IPS DF 6.9 (cell line): Measurements from ENCODE around the gene TYMS.

Source experiments
- DNase-seq: peaks from one replicate; pipeline ENCODE4 v3.0.0-alpha.2; 2013; ENCODE audit warnings: low read depth, low spot score
- H3K27ac ChIP-seq: one replicate; pipeline ENCODE4 v1.5.1; 2013; ENCODE audit warnings: low read length, control low read depth
- H3K27me3 ChIP-seq: 2 replicates; pipeline ENCODE4 v1.6.1; 2013; ENCODE audit warnings: mild to moderate bottlenecking, low read length; ENCODE audit not compliant: control insufficient read depth, insufficient read depth
- H3K36me3 ChIP-seq: 2 replicates; pipeline ENCODE4 v1.6.1; 2013; ENCODE audit warnings: low read length; ENCODE audit not compliant: control insufficient read depth, insufficient read depth
- H3K4me1 ChIP-seq: 2 replicates; pipeline ENCODE4 v1.6.1; 2013; ENCODE audit warnings: low read length; ENCODE audit not compliant: control insufficient read depth, insufficient read depth
- H3K4me3 ChIP-seq: 2 replicates; pipeline ENCODE4 v1.5.1; 2013; ENCODE audit warnings: mild to moderate bottlenecking, low read length
- H3K9me3 ChIP-seq: 2 replicates; pipeline ENCODE4 v1.6.1; 2013; ENCODE audit warnings: low read length, inconsistent platforms; ENCODE audit not compliant: control insufficient read depth, insufficient read depth
- WGBS: extraction: QIAGEN DNeasy Blood & Tissue Kit; methylation state at CpG from one replicate; pipeline ENCODE4 v1.1.7; 2013; ENCODE audit warnings: mixed read lengths, missing lambda C conversion rate; ENCODE audit not compliant: insufficient read length, insufficient coverage; 5-methylcytosine and 5-hydroxymethylcytosine counted together

TYMS gene

DNA sequence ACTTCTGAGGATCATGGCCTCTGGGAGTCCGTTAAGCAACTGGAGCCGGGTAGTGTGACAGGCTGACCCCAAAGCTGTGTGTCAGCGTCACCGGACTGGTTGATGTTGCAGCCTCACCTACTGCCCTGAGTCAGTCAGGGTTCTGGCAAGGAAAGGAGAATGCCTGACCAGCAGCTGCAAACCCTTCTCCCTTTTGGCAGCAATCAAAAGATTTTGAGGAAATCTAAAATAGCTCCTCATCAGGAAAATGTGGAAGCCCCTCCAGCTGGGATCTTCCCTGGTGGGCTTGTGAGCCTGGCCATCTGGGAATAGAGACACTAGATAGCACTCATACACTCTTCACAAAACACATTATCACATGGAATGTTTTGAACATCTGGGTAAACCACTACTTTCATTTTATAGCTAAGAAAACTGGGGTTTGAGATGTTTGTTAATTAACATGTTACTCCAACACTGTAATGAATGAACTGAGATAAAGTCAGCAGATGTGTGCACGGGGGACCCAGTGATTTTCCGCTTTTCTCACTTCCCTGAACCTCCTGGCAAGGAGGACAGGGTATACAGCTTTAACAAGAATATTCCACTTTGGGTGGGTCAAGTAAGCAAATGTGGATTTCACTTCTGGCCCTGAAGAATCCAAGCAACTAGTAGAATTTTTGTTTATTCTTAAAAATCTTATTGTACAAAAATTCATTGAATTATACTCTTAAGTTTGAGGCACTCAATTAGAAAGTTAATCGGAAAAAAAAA, 36.0 kb upstream of the TYMS start:
- no peaks in the 10 kb centered on the region for H3K36me3 ChIP-seq
- no peak overlapping the region for H3K27ac ChIP-seq
- no CpG with 5 or more reads among the region's 7 CpGs for WGBS
- H3K4me3 ChIP-seq = no peak overlapping the region
- H3K4me1 ChIP-seq = no peaks in the 10 kb centered on the region; the same call in 1 of the 2 replicates
- H3K27me3 ChIP-seq = no peaks in the 10 kb centered on the region
- H3K9me3 ChIP-seq = no peaks in the 10 kb centered on the region
- DNase-seq = no peak

DNA sequence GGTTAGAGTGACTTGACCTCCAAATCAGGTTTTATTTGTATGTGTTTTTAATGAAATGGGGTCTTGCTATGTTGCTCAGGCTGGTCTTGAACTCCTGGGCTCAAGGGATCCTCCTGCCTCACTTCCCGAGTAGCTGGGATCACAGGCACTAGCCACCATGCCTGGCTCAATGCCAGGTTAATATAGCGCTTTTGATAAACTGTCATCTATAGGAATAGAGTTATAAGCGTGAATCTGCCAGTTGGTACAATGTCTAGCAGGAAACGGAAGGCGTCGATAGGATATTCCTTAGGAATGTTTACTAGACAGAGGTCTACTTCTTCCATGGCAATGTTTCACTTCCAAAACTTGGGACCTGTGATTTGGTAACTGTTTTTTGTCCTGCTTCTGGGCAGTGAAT, 35.2 kb upstream of the TYMS start:
- H3K36me3 ChIP-seq = no peaks in the 10 kb centered on the region
- H3K4me1 ChIP-seq = no peaks in the 10 kb centered on the region; the same call in 1 of the 2 replicates
- no peaks in the 10 kb centered on the region for H3K27me3 ChIP-seq
- no CpG with 5 or more reads among the region's 6 CpGs for WGBS
- no peak overlapping the region for H3K27ac ChIP-seq
- DNase-seq = no peak
- H3K4me3 ChIP-seq = no peak overlapping the region
- H3K9me3 ChIP-seq = no peaks in the 10 kb centered on the region

DNA sequence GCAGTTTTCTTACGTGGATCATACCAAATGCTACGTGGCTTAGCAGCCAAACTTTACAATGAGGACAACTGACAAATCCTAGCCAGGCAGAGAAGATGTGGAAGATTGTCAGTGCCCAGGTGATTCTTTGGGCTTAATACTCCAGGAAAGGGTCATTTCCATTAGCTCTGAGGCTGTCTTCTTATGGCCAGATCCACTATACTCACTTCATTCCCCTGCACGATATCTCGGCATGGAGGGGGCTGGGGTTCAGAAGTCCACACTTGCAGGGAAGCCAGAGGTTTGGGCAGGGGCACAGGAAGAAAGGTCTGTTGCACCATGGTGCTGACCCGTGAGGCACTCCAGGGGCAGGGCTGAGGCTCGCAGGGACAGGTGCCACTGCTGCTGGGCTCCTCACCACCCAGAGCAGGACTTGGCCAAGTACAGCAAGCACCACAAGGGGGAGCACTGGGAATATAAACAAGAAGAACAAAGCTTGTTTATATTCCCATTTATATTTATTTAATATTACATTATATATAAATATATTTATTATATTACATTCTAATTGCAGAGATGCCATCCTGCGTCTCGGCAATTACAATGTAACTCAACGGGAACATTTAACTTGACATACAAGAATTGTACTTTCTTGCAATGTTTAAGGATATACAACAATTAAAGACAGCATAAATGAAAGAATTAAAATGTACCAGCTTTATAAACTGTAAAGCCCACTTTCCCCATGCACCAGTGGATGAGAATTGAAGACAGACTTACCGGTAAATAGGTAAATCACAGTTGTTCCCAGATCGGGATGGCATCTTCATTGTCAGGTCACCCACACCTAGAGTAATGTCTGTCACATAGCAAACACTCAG, 33.5 kb upstream of the TYMS start:
- Histone ChIP-seq H3K27ac (no peak overlapping the region), H3K4me1 (no peaks in the 10 kb centered on the region; the same call in 1 of the 2 replicates), H3K9me3 (no peaks in the 10 kb centered on the region), H3K4me3 (no peak overlapping the region), H3K27me3 (no peaks in the 10 kb centered on the region), H3K36me3 (no peaks in the 10 kb centered on the region)
- no peak for DNase-seq
- no CpG with 5 or more reads among the region's 11 CpGs for WGBS

GRCh38 chr18:627231-627630, 30.2 kb upstream of the TYMS start:
- H3K36me3 ChIP-seq = no peaks in the 10 kb centered on the region

DNA sequence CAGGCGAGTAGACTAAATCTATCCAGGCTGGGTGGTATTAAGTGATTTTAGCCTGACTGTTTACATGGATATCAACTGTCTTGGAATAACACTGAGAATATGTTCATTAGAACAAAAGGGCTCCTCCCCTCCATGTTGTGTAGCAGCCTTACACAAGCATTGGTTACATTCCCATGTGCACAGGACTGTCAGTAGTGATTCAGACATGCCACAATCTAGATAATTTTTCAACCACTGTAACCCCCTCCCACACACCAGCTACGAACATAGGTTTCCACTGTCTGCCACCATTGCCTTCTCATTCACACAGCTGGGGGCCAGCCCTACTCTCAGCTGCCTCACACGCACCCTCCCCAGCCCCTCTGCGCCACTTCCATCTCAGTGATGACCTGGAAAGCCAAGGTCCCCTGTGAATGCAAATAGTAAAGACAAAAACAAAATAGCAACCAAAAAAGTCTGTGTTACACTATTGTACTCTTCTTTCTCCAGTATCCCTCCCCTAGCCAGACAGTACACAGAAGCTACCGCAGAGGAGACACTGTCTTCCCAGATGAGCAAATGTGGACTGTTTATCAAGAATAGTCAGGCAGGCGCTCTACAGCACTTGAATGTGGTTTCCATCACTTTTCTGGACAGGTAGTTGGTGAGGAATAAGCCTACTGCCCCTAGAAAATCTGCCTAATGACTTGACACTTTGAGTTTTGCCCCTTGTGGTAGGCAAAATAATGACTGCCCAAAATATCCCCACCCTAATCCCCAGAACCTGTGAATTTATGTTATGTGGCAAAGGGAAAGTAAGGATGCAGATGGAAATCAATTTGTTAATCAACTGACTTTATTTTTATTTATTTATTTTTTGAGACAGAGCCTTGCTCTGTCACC, 27.9 kb upstream of the TYMS start:
- H3K27me3 ChIP-seq = peaks cover 1% of the 10 kb centered on the region; the same call in 1 of the 2 replicates
- no peak overlapping the region for H3K27ac ChIP-seq
- no CpG with 5 or more reads among the region's 6 CpGs for whole genome bisulfite sequencing
- H3K36me3 ChIP-seq = no peaks in the 10 kb centered on the region
- H3K4me3 ChIP-seq = no peak overlapping the region
- H3K9me3 ChIP-seq = no peaks in the 10 kb centered on the region
- DNase-seq = no peak
- H3K4me1 ChIP-seq = no peaks in the 10 kb centered on the region

More at GRCh38 chr18:627231-627630, 30.2 kb upstream of the TYMS start:
- H3K9me3 ChIP-seq = no peaks in the 10 kb centered on the region
- DNase-seq = no peak
- H3K27me3 ChIP-seq = peaks cover 1% of the 10 kb centered on the region; the same call in 1 of the 2 replicates
- no peak overlapping the region for H3K27ac ChIP-seq
- WGBS = no CpG with 5 or more reads among the region's 2 CpGs
- no peak overlapping the region for H3K4me3 ChIP-seq
- no peaks in the 10 kb centered on the region; the same call in 1 of the 2 replicates for H3K4me1 ChIP-seq

- H3K4me3 ChIP-seq = no peak overlapping the region
- H3K36me3 ChIP-seq = no peaks in the 10 kb centered on the region
- peaks cover 1% of the 10 kb centered on the region; the same call in 1 of the 2 replicates for H3K27me3 ChIP-seq
- DNase-seq = no peak
- H3K4me1 ChIP-seq = peaks cover 1% of the 10 kb centered on the region; the same call in 1 of the 2 replicates
- H3K27ac ChIP-seq = no peak overlapping the region
- no peaks in the 10 kb centered on the region for H3K9me3 ChIP-seq
Observed at GRCh38 chr18:631560-631959, 25.9 kb upstream of the TYMS start.

DNA sequence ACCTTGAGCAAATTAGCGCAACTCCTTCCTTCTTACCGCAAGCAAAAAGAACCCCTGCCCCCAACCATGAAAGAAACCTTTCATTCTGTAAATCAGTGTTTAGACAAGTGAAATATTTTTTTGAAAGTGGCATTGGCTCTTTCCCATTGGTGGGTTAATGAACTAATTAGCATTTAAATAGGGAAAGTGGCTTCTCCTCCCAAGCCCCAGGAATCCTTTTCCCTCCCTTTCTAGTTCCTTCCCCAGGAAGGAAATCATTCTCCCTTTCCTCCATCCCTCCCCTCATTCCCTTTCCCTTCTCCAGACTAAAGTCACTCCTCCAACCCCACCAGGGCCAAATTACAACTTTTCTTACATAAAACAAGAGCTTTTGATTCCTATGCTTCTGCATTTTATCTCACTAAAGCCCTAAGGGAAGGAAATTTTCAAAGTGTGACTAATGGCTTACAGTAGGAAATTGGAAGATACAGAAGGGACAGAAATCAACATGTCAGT, 22.9 kb upstream of the TYMS start:
- DNase-seq = no peak
- no CpG with 5 or more reads among the region's 2 CpGs for WGBS
- H3K4me3 ChIP-seq = no peak overlapping the region

GRCh38 chr18:635171-635570, 22.3 kb upstream of the TYMS start:
- Histone ChIP-seq H3K4me1 (peaks cover 1% of the 10 kb centered on the region; the same call in 1 of the 2 replicates), H3K27ac (no peak overlapping the region), H3K4me3 (no peak overlapping the region; the same call in 1 of the 2 replicates), H3K9me3 (no peaks in the 10 kb centered on the region), H3K36me3 (no peaks in the 10 kb centered on the region), H3K27me3 (no peaks in the 10 kb centered on the region)
- no peak for DNase-seq
- WGBS = no CpG with 5 or more reads among the region's 8 CpGs

More for the DNA sequence above, 22.9 kb upstream of the TYMS start:
- no peak overlapping the region for H3K27ac ChIP-seq
- H3K4me1 ChIP-seq = peaks cover 1% of the 10 kb centered on the region; the same call in 1 of the 2 replicates
- no peaks in the 10 kb centered on the region for H3K9me3 ChIP-seq
- H3K27me3 ChIP-seq = peaks cover 1% of the 10 kb centered on the region; the same call in 1 of the 2 replicates
- no peaks in the 10 kb centered on the region for H3K36me3 ChIP-seq

GRCh38 chr18:641224-641623, 16.2 kb upstream of the TYMS start:
- no peaks in the 10 kb centered on the region for H3K36me3 ChIP-seq
- no peaks in the 10 kb centered on the region for H3K27me3 ChIP-seq
- no peak overlapping the region for H3K4me3 ChIP-seq
- H3K27ac ChIP-seq = no peak overlapping the region
- DNase-seq = no peak
- no peaks in the 10 kb centered on the region for H3K9me3 ChIP-seq
- H3K4me1 ChIP-seq = no peaks in the 10 kb centered on the region
- no CpG with 5 or more reads among the region's 6 CpGs for WGBS
